Stimulated activated naive CD4-positive, alpha-beta T cell (primary cell): ENCODE results near the gene LMF1.

Source experiments
- DNase-seq, 6 experiments: peaks; one replicate each; lab custom pipeline; 2025; lab: John Stamatoyannopoulos, UW

LMF1 gene

DNA sequence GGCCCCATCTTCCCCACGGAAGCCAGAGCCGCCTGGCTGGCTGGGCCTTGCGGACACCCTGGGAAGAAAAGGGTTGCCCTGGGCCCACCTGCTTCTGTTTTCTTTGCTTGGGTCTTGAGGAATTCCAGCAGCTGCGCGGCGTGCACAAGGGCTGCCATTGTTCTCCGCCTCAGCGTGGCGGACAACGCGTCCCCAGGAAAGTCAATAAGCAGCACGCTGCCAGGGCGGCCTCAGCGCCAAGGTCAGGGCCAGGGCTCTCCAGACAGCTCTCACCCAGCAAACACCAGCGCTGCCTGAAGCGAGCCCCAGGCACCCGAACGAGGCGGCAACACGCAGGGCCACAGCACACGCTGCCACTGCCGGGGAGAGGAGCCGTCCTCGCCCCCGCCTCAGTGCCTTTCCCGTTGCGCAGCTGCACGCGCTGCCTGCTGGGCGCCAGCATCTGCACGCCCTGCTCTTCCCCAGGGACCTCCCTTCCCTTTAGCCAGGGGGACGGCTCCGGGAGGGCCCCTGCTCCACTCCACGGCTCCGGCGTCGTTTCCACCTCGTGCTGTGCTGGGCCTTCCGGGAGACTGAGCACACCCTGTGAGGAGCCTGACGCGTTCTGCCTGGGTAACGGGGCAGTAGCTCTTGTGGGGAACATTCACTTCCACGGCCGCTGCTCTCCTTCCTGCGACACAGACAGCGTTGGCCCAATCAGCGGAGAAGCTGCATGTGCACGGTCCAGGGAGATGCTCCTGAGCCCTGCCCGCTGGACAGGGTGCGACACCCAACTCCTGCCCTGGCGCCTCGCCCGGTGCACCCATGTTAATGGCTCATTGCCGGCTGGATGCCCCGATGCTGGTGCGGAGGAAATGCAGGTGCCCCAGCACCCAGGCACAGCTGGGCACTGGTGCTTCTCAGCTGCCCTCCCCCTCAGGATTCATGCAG is 57.8 kb downstream of the LMF1 start:
- no peak for DNase-seq

DNA sequence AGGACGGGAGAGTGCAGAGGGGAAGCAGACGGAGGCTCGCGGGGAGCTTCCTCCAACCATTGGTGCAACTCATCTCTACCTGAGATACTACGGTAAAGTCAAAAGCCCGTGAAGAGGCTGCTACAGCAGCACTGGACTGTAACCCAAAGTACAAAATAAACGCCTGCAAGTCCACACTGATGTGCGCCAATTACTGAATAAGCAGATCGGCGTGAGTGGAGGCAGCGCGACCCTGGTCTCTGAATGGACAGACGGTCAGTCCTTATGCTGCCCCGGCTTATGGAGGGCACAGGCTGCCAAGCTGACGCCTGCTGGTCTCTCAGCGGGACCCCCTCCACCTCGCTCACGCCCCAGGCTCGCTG is 58.5 kb downstream of the LMF1 start:
- no peak for DNase-seq

DNA sequence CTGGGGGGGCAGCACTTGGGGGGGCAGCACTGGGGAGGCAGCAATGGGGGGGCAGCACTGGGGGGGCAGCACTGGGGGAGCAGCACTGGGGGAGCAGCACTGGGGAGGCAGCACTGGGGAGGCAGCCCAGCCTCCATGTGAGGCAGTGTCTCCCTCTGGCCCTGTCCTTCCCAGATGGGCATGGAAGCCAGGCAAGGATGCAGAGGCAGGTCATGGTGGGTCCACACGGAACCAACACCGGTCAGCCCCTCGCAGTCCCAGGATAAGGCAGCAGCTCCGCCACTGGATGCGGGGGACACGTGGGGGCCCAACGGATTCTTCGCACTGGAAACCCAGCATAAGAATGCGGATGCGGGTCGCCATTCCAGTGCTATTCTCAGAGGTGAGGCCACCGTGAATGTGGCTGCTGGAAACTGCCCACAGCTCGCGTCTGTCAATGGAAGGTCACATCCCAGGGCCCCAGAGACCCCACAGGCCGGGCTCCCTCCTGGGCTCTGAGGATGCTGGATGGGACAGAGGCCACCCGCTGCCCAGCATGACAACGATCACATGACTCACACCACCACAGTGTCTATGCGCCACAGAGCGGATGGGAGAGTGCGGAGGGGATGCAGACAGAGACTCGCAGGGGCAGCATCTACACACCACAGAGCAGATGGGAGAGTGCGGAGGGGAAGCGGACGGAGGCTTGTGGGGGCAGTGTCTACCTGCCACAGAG is 59.0 kb downstream of the LMF1 start:
- DNase-seq: no peak

DNA sequence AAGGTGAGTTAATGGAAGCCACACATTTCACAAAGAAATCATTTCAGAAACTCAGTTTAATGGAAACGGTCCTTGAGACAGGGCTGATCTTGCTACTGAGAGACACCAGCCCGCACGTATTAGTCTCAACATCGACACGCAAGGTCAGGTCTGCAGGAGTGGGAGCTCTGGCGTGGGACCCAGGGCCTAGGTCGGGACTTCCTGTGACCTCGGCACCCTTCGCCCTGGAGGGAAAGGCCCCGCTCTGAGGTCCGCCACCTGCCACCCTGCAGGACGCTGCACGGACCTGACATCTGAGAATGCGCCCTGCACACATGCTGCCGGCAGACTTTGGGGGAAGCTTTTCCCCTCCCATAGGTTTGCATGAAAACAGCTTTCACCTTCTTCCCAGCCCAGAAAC is 59.7 kb downstream of the LMF1 start:
- DNase-seq: no peak

DNA sequence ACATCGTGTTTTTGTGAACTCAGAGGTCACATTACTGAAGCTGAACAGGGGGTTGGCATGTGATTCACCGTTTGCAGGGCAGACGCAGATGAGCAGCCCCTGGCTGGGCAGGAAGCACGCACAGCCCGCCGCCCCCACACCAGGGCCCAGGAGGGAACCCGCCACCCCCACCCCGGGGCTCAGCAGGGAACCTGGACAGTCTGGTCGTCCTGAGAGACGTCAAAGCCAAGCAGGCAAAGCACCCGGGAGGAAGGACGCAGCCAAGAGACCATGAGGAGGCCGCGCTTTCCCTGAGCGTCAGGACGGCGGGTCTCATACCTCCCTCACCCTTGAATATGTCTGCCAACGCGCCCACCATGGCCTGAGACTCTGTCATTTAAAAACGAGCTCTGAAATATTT is 60.6 kb downstream of the LMF1 start:
- DNase-seq: no peak

DNA sequence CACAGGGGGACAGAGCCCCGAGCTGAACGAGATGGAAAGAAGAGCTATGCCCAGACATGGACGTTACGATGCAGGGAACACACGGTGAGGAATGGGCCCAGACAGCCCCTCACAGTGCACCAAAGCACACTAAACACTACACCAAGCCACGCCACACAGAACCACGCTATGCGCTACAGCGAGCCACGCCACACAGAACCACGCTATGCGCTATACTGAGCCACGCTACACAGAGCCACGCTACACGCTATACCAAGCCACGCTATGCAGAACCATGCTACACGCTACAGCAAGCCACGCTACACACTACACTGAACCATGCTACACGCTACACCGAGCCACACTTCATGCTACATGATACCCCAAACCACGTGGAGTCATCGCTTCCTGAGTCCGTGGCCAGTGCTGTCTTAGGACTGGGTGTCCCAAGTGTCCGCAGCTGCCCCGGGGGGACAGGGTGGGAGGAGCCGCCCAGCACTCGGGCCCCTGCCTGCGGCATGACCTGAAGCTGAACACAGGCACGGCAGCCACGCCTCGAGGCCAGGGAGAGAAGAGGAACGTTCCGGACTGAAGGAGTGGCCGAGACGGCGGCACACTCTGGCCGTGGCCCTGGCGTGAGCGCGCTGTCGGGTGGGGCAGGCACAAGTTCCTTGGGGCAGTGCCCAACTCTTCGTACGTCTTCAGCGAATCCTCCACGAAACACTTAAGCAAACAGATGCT is 61.3 kb downstream of the LMF1 start:
- no peak for DNase-seq

DNA sequence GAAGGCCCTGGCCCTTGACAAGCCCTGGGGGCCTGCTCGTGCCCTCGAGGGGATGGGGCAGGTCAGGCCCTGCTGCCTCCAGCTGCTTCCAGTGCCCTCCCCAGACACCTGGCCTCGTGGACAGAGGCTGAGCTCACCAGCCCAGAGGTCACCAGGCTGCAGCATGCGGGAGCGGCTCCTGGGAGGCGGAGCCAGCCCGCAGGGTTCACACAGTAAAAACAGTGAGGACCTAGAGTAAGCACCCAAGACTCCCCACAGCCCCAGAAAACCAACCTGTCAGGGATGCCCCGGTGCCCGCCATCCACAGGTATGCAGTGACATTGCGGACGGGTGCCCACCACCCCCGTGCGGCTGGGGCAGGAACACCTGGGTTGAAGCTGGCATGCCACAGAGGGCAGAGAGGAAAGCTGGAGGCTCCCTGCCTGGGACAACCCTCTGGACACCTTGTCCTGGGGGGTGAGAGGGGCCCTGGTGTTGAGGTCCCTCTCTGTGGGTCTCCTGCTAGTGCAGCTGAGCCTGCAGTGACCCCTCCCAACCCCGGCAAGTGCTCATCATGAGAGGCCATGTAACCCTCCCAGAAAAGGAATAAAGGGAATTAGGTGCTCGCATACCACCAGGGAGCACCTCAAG is 62.1 kb downstream of the LMF1 start:
- DNase-seq: no peak

DNA sequence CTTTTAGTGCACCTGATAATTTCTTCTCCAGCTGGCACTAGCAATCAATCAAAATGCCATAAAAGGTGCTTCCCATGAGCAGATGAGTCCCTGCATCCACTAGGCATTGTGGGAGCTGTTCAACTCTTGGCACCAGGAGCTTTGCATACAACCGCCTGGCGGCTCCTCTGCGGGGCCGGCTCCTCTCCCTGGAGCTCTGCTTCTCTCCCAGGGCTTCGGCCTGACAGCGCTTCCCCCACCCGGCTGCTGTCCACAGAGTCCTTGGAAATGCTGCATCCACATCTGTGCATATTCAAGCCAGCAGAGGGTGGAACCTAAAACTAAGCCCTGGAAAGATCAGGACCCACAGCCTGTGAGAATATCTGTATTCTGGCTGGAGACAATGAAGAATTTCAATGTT is 62.9 kb downstream of the LMF1 start:
- no peak for DNase-seq

DNA sequence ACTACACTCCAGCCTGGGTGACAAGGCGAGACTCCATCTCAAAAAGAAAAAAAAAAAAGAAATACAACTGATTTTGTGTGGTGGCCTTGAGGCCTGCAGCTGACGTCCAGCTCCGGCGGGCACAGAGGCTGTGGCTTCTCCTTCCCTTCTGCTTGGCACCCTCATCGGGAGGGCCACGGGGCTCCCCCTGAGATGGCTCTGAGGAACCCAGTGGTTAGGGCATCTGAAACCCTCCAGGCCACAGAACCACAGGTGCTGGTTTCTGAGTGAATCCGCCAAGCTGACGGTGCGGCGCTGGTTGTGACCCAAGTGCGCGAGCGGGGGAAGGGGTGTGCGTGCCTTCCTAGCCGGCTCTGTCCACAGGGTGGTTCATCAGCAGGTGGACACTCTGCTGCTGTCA is 63.4 kb downstream of the LMF1 start:
- DNase-seq: no peak

DNA sequence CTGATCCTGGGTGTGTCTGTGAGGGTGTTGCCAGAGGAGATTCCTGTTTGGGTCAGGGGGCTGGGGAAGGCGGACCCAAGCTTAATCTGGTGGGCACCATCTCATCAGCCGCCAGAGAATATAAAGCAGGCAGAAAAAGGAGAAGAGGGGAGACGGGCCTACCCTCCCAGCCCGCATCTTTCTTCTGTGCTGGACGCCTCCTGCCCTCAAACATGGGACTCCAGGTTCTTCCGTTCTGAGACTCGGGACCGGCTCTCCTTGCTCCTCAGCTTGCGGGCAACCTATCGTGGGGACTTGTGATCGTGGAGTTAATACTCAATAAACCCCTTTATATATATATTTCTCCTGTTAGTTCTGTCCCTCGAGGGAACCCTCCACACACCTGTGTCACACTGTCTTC is 64.5 kb downstream of the LMF1 start:
- no peak for DNase-seq

DNA sequence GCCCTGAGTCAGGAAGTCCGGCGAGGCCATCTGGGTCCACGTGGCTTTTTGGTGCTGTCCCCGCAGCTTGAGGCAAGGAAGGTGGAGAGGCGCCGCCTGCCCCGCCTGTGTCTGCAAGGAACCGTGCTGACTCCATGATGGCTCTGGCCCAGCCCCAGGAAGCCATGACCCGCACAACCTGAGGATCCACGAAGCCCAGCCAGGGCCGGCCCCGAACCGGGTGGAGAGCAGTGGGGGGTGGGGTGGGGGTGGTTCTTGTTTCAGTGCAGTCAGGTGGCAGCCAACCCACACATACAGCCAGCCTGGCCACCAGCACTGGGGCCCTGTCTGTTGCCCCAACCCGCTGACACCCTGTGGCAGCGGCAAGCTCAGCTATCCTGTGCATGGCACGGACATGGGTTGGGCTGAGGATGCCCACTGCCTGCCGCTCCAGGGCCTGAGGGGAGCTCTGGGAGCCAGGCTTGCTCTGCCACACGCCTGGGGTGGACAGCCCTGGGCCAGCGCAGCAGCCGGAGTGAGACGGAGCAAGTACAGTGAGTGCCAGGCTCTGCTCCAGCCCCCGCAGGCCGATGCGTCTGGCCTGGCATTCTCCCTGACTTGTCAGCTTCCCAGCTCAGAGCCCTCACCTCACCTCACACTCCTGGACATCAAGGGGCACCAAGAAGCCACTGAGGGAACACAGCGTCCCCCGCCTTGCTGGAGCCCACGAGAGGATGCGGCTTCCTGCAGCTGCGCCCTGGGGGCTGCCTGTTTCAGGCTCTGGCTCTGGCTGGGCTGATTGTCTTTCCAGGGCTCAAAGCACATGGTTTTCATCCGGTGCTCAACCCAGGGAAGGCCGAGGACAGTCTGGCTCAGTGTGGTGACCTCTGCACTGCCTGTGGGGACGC is 68.8 kb downstream of the LMF1 start:
- no peak for DNase-seq

DNA sequence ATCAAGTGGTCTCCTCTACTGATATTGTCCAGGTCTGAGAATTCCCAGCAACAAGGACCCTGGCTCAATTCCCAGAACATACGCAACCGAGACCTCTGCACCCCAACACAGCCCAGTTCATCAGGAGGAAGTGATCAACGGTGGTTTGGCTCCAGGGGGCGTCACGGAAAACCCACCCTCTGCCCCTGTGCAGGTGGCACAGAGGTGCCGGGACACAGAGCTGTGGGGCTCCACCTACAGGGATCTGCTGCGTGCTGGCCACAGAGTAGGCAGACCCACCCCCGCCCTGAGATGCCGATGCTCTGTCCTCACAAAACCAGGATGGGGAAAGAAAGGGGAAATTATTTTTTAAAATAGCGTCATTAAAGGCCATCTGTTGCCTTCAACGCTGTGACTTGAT is 69.6 kb downstream of the LMF1 start:
- no peak for DNase-seq

DNA sequence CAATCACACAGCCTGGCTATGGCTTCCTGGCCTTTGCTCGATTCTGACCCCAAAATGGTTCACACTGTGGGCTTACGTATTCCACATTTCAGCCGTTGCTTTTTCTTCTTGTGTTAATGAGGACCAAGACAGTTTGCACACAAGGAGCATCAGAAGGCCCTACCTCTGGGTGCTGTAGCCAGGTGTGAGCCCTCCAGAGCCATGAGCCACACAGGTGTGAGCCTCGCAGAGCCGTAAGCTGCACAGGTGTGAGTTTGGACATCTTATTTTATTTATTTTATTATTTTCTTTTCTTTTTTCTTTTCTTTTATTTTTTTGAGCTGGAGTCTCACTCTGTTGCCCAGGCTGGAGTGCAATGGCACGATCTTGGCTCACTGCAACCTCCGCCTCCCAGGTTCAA is 70.6 kb downstream of the LMF1 start:
- DNase-seq: no peak

DNA sequence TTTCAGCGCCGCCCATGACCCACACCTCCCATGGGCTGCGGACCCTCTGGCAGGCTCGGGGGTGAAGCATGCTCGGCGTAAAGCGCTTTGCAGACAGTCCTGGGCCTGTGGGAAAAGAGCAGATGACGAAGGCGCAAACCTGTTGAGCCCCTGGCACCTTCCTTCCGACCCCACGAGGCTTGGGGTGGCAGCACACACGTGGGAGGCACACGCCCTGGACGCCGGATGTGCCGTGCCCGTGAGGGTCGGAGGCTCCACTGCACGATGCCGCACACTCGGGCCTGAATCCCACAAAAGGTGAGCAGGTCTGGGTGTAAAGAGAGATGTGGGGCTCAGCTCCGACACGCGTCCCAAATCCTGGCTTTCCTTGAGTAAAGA is 71.1 kb downstream of the LMF1 start:
- no peak for DNase-seq

DNA sequence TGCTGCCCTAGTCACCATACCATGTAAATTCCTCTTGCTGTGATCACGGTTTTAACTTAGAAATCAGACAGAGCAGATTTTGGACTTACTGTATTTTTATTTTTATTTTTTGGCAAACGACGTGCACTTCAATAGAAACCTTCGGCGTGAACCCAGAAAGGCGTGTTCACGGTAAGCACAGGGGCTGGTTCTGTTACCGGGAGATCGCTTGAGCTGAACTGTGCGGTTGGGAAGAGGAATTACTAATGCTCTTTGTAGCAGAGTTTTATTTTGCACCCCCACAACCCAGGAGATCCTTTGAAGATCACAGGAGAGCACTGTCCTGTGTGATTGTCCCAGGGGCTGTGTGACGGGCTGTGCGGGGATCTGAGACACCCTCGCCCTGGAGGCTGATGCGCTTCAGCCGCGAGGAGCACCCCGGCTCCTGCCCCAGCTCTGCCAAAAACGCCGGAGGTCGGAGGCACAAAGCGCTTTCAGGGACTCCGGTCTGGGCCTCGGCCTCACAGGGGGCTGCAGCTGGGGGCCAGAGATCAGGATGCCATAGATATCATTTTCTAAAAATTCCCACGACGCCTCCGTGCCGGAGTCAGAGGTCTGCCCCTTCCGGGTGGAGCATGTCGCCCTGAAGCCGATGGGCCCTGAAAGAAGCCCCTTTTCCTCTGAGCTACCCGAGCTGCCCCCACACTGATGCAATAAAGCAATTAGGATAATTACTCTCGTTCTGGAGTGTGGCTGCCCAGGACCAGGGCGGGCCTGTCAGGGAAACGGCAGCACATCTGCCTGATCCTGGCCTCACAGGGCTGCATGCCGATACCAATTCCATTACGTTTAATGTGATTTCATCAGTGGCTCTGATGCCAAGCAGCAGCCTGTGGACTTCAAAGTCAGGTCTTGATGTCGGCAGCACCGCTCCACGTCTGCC is 71.8 kb downstream of the LMF1 start:
- DNase-seq: no peak

DNA sequence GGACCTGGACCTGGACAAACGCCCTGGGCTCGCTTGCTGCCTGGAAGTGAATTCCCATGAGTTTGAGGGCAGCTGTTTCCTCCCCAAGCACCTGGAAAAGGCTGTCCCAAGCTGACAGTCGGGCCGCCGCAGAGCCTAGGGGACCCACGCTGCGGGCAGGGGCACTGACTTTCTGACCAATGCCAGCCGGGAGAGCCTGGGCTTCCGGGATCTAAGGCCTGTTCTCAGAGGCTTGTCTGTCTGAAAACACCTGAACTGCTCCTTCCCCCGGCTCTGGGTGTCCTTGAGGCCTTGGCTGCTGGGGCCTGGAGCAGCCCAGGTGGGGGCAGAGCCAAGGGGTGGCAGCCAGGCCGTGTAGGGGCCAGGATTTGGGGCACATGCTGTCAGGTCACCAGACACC is 72.6 kb downstream of the LMF1 start:
- no peak for DNase-seq

DNA sequence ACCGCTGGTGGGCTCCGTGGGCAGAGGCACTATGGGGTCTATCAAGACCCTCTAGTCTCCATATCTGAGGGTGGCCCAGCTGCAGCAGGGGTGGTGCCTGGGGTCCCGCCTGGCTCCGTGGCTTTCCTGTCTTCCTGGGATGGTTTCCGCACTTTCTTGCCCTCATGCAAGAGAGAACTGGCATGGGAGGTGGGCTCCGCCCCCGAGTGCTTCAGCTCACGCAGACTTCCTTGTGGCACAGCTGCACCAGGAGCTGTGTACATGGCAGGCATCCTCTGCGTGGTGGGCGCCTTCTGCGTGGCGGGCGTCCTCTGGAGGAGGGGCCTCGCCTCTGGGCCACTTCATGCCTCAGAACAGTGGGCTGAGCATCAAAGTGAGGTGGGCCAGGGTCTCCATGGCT is 73.1 kb downstream of the LMF1 start:
- no peak for DNase-seq

DNA sequence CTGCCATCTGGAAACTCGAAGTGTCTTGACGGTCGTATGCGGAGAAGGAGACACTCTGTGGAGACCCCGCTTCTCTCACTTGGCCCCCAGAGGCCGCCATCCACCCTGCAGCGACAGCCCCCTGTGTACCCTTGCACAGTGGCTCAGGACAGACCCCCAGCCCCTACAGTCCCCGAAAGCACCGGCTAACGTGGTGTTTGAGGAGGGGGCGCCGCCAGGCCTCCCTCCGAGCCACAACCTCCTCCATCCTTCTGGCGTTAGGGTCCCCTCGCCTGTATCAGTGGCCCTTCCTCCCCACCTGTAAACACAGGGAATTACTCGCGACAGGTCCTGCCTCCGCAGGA is 73.6 kb downstream of the LMF1 start:
- DNase-seq: no peak

DNA sequence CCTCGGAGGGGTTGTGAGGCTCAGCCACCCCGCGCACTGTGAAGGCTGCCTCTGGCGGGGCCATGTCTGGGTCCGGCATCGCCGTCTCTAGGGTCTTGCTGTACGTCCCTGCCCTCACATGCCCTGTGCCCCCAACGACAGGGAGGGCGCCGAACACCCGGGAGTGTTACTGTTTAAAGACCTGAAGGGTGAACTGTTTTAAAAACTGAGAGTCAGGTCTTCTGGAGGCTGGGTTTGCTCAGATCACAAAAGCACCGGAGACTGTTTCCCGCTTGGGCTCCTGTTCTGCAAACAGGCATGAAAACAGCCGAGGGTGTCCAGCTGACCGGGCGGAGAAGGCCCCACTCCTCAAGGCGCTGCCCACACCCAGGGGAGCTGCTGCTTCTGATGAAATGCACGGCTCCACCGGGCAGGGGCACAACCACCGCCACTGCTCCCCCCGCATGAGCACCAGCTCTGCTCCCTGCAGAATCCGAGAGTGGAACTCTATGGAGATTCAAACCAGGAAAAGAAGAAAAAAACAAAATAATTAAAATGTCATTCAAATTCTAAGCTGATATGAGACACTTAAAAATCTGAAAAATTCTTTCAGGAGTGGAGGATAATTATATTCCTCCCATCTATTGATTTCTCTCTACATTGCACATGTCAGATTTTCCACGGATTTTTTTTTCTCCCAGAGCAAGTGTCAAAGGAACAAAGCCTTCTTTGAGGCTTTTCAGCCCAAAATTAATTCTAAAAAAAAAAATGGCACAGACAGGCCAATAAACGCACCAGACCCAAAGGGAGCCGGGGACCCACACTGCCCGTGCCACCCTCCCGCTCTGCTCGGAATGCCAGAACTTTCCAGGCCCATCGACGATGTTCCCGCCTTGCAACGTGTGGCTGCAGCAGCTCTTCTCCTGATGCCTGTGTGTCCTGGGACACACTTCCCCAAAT is 74.3 kb downstream of the LMF1 start:
- no peak for DNase-seq
